ENCODE data around the gene LSAMP. TPM values are rescaled to one million over a fixed set of nuclear protein-coding genes. Genes with fewer than 3 reads are reported as not detected.
A peak's percentile ranks its signal among the peaks of the same experiment; 100 is the strongest.

Gene LSAMP
- total and polyA plus RNA-seq, 4 experiments from 2014 or later, result not detected

DNA sequence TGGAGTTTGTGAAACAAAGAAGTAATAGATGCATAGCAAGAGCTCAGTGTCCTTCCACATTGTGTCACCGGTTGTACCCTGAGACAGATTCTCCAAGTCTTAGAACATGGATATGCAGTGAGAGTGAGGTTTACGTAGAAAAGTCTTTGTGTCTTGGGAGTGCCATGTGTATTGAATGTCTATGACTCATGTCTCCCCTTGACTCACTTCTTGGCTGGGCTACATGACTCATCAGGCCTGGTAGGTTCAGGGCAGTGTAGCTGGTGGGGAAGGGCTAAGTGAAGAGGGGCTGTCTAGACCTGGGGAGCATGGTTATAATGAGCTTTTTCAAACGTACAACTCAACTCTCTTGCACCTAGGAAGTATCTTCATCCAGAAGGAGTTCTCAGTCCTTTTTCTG lies 654.5 kb downstream of the LSAMP start:
- H3K36me3 ChIP-seq (ENCODE audit: insufficient read depth, low read length), result no peaks in the 10 kb centered on the region
- peak in 1 of 5 donors; percentile 78 for DNase-seq
- H3K36me3 Mint-ChIP-seq, result no peaks in the 10 kb centered on the region
- peaks cover 16% of the 10 kb centered on the region for H3K4me1 ChIP-seq (ENCODE audit: insufficient read depth, low read length)
- peak overlapping the region in 2 of 8 donors; percentile 6 to 16 for H3K4me3 Mint-ChIP-seq
- H3K27ac ChIP-seq (ENCODE audit: low read depth, low read length), result no peak overlapping the region
- ChIA-PET CTCF (ENCODE audit: partially characterized antibody) (interaction anchor here (1.1 to 1.4 kb wide), 2 partner anchors 24 to 27 kb away, joined by 3 to 4 read pairs; no protein-coding TSS in a partner anchor), POLR2A (ENCODE audit: partially characterized antibody) (no interaction called here)
- no peaks in the 10 kb centered on the region for H3K27me3 Mint-ChIP-seq
- peak overlapping the region in 5 of 7 donors; percentile 32 to 79 (median 63) for H3K27ac Mint-ChIP-seq
- H3K4me3 ChIP-seq (ENCODE audit: low read length in 2 of 2), result no peak overlapping the region
- H3K9me3 Mint-ChIP-seq, result no peaks in the 10 kb centered on the region
- peaks cover 19 to 30% (median 23%) of the 10 kb centered on the region in 4 donors for H3K4me1 Mint-ChIP-seq
- no peaks in the 10 kb centered on the region for H3K9me3 ChIP-seq (ENCODE audit: control insufficient read depth in 1 of 2, low read length in 2 of 2)
- no peaks in the 10 kb centered on the region for H3K27me3 ChIP-seq (ENCODE audit: insufficient read depth, low read length)
- intact Hi-C loops (cut with micrococcal nuclease), result no loop called here

DNA sequence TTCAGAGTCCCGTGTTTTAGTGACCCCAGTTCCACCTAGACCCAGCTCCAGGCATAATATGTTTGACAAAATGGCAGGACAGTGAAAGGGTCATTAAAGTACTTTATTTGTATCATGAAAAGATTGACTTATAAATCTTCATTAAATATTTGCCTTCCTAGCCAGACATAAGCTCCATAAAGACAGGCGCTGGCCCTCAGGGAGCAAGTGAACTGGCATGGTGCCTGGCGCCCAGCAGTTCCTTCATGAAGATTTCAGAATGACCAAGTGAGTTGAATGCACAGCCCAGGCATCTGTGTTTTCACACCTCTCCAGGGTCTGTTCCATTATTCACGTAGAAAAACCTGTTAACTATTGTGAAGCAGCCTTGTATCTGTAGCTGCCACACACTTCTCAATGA lies 655.8 kb downstream of the LSAMP start:
- ChIA-PET POLR2A (ENCODE audit: partially characterized antibody) (interaction anchor here (0.6 kb wide), 1 partner anchor 69 kb away, joined by 3 read pairs; no protein-coding TSS in a partner anchor), CTCF (ENCODE audit: partially characterized antibody) (interaction anchor here (0.6 to 1.3 kb wide), 4 partner anchors 23 to 96 kb away, joined by 3 to 7 read pairs (median 4); no protein-coding TSS in a partner anchor)
- H3K27ac Mint-ChIP-seq, result no peak overlapping the region
- peaks cover 24% of the 10 kb centered on the region for H3K4me1 ChIP-seq (ENCODE audit: insufficient read depth, low read length)
- no peaks in the 10 kb centered on the region for H3K27me3 ChIP-seq (ENCODE audit: insufficient read depth, low read length)
- no peaks in the 10 kb centered on the region for H3K27me3 Mint-ChIP-seq
- no peaks in the 10 kb centered on the region for H3K9me3 ChIP-seq (ENCODE audit: control insufficient read depth in 1 of 2, low read length in 2 of 2)
- no peaks in the 10 kb centered on the region for H3K9me3 Mint-ChIP-seq
- no peak for DNase-seq
- H3K4me3 ChIP-seq (ENCODE audit: low read length in 2 of 2), result no peak overlapping the region
- H3K27ac ChIP-seq (ENCODE audit: low read depth, low read length), result no peak overlapping the region
- no peak overlapping the region for H3K4me3 Mint-ChIP-seq
- peaks cover 28 to 40% (median 33%) of the 10 kb centered on the region in 4 donors for H3K4me1 Mint-ChIP-seq
- H3K36me3 Mint-ChIP-seq, result no peaks in the 10 kb centered on the region
- intact Hi-C loops (cut with micrococcal nuclease), result loop anchor here (10.0 kb wide), 3 partner anchors 1495 to 1735 kb away; partner anchors contain the start of genes CCDC191, QTRT2 and TIGIT
- H3K36me3 ChIP-seq (ENCODE audit: insufficient read depth, low read length), result no peaks in the 10 kb centered on the region

DNA sequence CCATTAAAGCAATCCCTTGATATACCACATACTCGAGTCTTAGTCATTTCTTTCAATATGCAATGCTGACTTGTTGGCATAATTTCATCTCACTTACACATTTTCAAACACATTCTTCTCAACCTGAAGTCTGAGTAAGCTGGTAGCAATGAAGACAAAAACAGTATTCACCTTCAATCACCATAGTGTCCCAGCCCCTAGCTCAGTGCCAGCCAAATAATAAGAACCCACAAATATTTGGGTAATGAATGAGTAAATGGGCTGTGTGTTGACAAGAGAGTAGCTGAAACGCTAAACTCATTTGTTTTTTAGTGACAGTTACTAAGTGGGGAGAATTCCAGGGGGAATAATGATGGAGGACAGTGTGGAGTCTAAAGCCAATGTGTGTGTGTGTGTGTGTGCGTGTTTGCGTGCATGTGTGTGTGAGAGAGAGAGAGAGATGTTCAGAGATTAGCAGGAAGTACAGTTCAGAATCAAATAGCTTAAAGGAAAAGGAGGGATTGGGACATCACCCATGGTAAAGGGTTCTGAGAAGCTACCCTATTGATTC lies 656.3 kb downstream of the LSAMP start:
- H3K27me3 Mint-ChIP-seq, result no peaks in the 10 kb centered on the region
- no peaks in the 10 kb centered on the region for H3K9me3 ChIP-seq (ENCODE audit: control insufficient read depth in 1 of 2, low read length in 2 of 2)
- intact Hi-C loops (cut with micrococcal nuclease), result loop anchor here (10.0 kb wide), 3 partner anchors 1494 to 1734 kb away; partner anchors contain the start of genes CCDC191, QTRT2 and TIGIT
- DNase-seq, result no peak
- peak overlapping the region in 1 of 8 donors; percentile 6 for H3K4me3 Mint-ChIP-seq
- H3K27ac ChIP-seq (ENCODE audit: low read depth, low read length), result no peak overlapping the region
- ChIA-PET CTCF (ENCODE audit: partially characterized antibody) (interaction anchor here (0.6 to 1.3 kb wide), 4 partner anchors 23 to 96 kb away, joined by 3 to 7 read pairs (median 4); no protein-coding TSS in a partner anchor), POLR2A (ENCODE audit: partially characterized antibody) (interaction anchor here (0.6 to 1.0 kb wide), 2 partner anchors 69 to 130 kb away, joined by 3 to 4 read pairs; no protein-coding TSS in a partner anchor)
- H3K4me1 ChIP-seq (ENCODE audit: insufficient read depth, low read length), result peaks cover 24% of the 10 kb centered on the region
- H3K9me3 Mint-ChIP-seq, result no peaks in the 10 kb centered on the region
- H3K27me3 ChIP-seq (ENCODE audit: insufficient read depth, low read length), result no peaks in the 10 kb centered on the region
- peaks cover 28 to 42% (median 33%) of the 10 kb centered on the region in 4 donors for H3K4me1 Mint-ChIP-seq
- H3K4me3 ChIP-seq (ENCODE audit: low read length in 2 of 2), result no peak overlapping the region
- H3K27ac Mint-ChIP-seq, result peak overlapping the region in 1 of 7 donors; percentile 20
- H3K36me3 Mint-ChIP-seq, result no peaks in the 10 kb centered on the region
- no peaks in the 10 kb centered on the region for H3K36me3 ChIP-seq (ENCODE audit: insufficient read depth, low read length)

DNA sequence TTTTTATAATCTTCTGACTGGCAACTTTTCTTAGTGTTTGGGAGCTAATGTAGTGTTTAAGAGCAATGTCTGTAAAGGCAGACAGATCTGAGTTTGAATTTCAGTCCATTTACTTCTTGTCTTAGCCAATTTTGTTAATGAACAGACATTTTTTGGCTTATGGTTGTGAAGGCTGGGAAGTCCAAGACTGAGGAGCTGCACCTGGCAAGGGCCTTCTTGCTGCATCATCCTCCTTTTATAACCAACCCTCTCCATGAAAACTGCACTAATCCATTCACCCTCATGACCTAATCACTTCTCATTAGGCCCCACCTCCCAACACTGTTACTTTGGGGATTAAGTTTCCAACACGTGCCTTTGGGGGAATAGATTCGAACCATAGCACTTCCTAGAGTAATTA lies 657.5 kb downstream of the LSAMP start:
- Histone ChIP-seq H3K4me3 (ENCODE audit: low read length in 2 of 2) (no peak overlapping the region), H3K27me3 (ENCODE audit: insufficient read depth, low read length) (no peaks in the 10 kb centered on the region), H3K4me1 (ENCODE audit: insufficient read depth, low read length) (peaks cover 23% of the 10 kb centered on the region), H3K36me3 (ENCODE audit: insufficient read depth, low read length) (no peaks in the 10 kb centered on the region), H3K27ac (ENCODE audit: low read depth, low read length) (no peak overlapping the region), H3K9me3 (ENCODE audit: control insufficient read depth in 1 of 2, low read length in 2 of 2) (no peaks in the 10 kb centered on the region)
- Mint-ChIP-seq H3K4me1 (peaks cover 24 to 38% (median 26%) of the 10 kb centered on the region in 4 donors), H3K4me3 (no peak overlapping the region), H3K27ac (no peak overlapping the region), H3K9me3 (no peaks in the 10 kb centered on the region), H3K36me3 (no peaks in the 10 kb centered on the region), H3K27me3 (no peaks in the 10 kb centered on the region)
- DNase-seq, result no peak
- ChIA-PET POLR2A (ENCODE audit: partially characterized antibody) (no interaction called here), CTCF (ENCODE audit: partially characterized antibody) (interaction anchor here (1.2 kb wide), 2 partner anchors 12 to 31 kb away, joined by 3 read pairs; no protein-coding TSS in a partner anchor)
- intact Hi-C loops (cut with micrococcal nuclease), result loop anchor here (10.0 kb wide), 3 partner anchors 1493 to 1733 kb away; partner anchors contain the start of genes CCDC191, QTRT2 and TIGIT

DNA sequence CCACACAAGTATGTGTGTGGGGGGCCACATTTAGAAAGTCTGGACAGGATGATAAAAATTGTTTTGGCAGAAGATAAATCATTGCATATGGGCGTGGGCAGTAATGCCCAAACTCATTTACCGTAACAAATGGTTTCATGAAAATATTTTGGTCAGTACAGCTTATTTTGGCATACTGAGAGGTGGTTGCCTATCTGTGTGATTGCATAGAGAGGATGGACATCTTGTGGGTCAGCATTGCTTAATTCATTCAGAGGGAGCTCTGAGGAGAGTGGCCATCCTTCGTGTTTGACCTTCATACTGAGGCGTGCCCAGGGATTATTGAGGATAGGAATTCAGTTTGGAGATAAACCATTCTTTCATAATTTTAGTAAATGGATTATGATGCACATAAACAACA lies 659.5 kb downstream of the LSAMP start:
- Histone ChIP-seq H3K27me3 (ENCODE audit: insufficient read depth, low read length) (no peaks in the 10 kb centered on the region), H3K4me3 (ENCODE audit: low read length in 2 of 2) (no peak overlapping the region), H3K36me3 (ENCODE audit: insufficient read depth, low read length) (no peaks in the 10 kb centered on the region), H3K4me1 (ENCODE audit: insufficient read depth, low read length) (peaks cover 13% of the 10 kb centered on the region), H3K9me3 (ENCODE audit: control insufficient read depth in 1 of 2, low read length in 2 of 2) (no peaks in the 10 kb centered on the region), H3K27ac (ENCODE audit: low read depth, low read length) (no peak overlapping the region)
- Mint-ChIP-seq H3K27me3 (no peaks in the 10 kb centered on the region), H3K9me3 (no peaks in the 10 kb centered on the region), H3K4me1 (peaks cover 12 to 23% (median 12%) of the 10 kb centered on the region in 4 donors), H3K27ac (peak overlapping the region in 4 of 7 donors; percentile 16 to 23 (median 19)), H3K36me3 (no peaks in the 10 kb centered on the region), H3K4me3 (no peak overlapping the region)
- ChIA-PET POLR2A (ENCODE audit: partially characterized antibody) (no interaction called here), CTCF (ENCODE audit: partially characterized antibody) (interaction anchor here (0.9 to 2.3 kb wide), 5 partner anchors 27 to 743 kb away, joined by 3 to 6 read pairs (median 4); no protein-coding TSS in a partner anchor)
- intact Hi-C loops (cut with micrococcal nuclease), result loop anchor here (2.0 to 10.0 kb wide), 5 partner anchors 29 to 1731 kb away; partner anchors contain the start of genes CCDC191, QTRT2 and TIGIT
- DNase-seq, result no peak

DNA sequence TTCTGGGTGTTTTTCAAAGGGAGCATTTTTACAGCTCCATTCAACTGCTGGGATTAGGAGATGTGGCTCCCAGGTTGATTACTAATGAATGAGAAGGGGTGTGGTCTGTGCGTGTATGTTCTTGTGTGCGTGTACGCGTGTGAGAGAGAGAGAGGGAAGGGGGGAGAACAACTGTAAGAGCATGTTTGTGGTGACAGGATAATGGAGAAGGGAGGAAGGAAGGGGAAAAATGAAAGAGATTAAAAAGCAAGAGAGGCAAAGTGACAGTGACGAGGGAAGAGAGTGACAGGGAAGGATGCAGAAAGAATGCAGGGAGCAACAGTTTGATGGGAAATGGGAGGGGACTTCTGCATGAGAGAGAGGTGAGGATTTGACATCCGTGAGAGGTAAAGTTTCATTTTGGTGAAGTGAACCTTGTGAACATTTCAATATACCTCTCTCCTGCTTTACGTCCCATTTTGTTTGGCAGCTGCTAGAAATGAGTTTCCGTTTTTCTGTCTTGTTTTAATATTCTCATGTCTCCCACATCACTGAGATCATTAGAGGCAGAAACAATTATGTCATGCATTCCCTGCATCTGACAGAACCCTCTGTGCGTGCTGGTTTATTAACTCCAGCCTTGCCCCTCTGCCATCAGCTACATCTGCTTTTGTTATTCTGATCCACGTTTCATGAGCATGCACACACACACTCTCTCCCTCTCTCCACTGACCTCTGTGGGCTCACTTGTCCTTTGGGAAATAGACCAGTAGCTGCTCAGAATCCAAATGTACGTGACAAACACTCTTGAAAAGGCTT lies 660.3 kb downstream of the LSAMP start:
- DNase-seq, result peak in 1 of 5 donors; percentile 38
- Mint-ChIP-seq H3K4me3 (peak overlapping the region; percentile 78 to 96 (median 93)), H3K27me3 (no peaks in the 10 kb centered on the region), H3K4me1 (peaks cover 10 to 19% (median 10%) of the 10 kb centered on the region in 4 donors), H3K36me3 (no peaks in the 10 kb centered on the region), H3K27ac (peak overlapping the region; percentile 76 to 99 (median 98)), H3K9me3 (no peaks in the 10 kb centered on the region)
- Histone ChIP-seq H3K4me3 (ENCODE audit: low read length in 2 of 2) (peak overlapping the region in 1 of 2 donors; percentile 81), H3K9me3 (ENCODE audit: control insufficient read depth in 1 of 2, low read length in 2 of 2) (no peaks in the 10 kb centered on the region), H3K4me1 (ENCODE audit: insufficient read depth, low read length) (peaks cover 13% of the 10 kb centered on the region), H3K27ac (ENCODE audit: low read depth, low read length) (peak overlapping the region; percentile 90), H3K27me3 (ENCODE audit: insufficient read depth, low read length) (no peaks in the 10 kb centered on the region), H3K36me3 (ENCODE audit: insufficient read depth, low read length) (no peaks in the 10 kb centered on the region)
- POLR2A ChIA-PET (ENCODE audit: partially characterized antibody), result interaction anchor here (1.3 to 2.3 kb wide), 8 partner anchors 7 to 1729 kb away, joined by 3 to 14 read pairs (median 6); partner anchors contain the start of gene ZBTB20
- intact Hi-C loops (cut with micrococcal nuclease), result loop anchor here (1.0 to 10.0 kb wide), 11 partner anchors 30 to 1730 kb away; partner anchors contain the start of genes CCDC191, QTRT2, TIGIT and ZBTB20
- CTCF ChIA-PET (ENCODE audit: partially characterized antibody), result interaction anchor here (0.6 to 2.3 kb wide), 22 partner anchors 7 to 743 kb away, joined by 3 to 17 read pairs (median 8); no protein-coding TSS in a partner anchor

Measured in CD4-positive, alpha-beta memory T cell (primary cell).